Measurements from ENCODE around the gene FCGR3A. TPM values are rescaled to one million over a fixed set of nuclear protein-coding genes. Genes with fewer than 3 reads are reported as not detected.
"Not testable (repeated sequence)": the region's sequence is repeated elsewhere in the genome, so short reads cannot be mapped to it uniquely, and the experiment has no call there.

The FCGR3A gene
- total RNA-seq, 1 experiment from 2014 or later, result not detected

- in situ Hi-C loops (cut with HindIII; ENCODE audit: low pct_unique_long_range_greater_than_20kb, low sequenced_read_pairs), result not testable (repeated sequence)
- DNase-seq (ENCODE audit: low read depth, low spot score), result peak; percentile 90
Observed at GRCh38 chr1:161539731-161540569, 9.7 kb downstream of the FCGR3A start.

- DNase-seq (ENCODE audit: low read depth, low spot score); in situ Hi-C loops (cut with HindIII; ENCODE audit: low pct_unique_long_range_greater_than_20kb, low sequenced_read_pairs): not testable (repeated sequence)
Observed at GRCh38 chr1:161538925-161539479, 10.6 kb downstream of the FCGR3A start.

- in situ Hi-C loops (cut with HindIII; ENCODE audit: low pct_unique_long_range_greater_than_20kb, low sequenced_read_pairs), result not testable (repeated sequence)
Observed at GRCh38 chr1:161537068-161537669, 12.4 kb downstream of the FCGR3A start.

GRCh38 chr1:161532644-161533567 is 16.7 kb downstream of the FCGR3A start:
- DNase-seq (ENCODE audit: low read depth, low spot score), result peak; percentile 83
- in situ Hi-C loops (cut with HindIII; ENCODE audit: low pct_unique_long_range_greater_than_20kb, low sequenced_read_pairs), result not testable (repeated sequence)

More at GRCh38 chr1:161537068-161537669, 12.4 kb downstream of the FCGR3A start:
- not testable (repeated sequence) for DNase-seq (ENCODE audit: low read depth, low spot score)

GRCh38 chr1:161531986-161532643 is 17.5 kb downstream of the FCGR3A start:
- DNase-seq (ENCODE audit: low read depth, low spot score), result peak; percentile 61
- in situ Hi-C loops (cut with HindIII; ENCODE audit: low pct_unique_long_range_greater_than_20kb, low sequenced_read_pairs), result no loop called here

- in situ Hi-C loops (cut with HindIII; ENCODE audit: low pct_unique_long_range_greater_than_20kb, low sequenced_read_pairs), result not testable (repeated sequence)
- peak; percentile 96 for DNase-seq (ENCODE audit: low read depth, low spot score)
Observed at GRCh38 chr1:161530671-161531641, 18.7 kb downstream of the FCGR3A start.

- peak; percentile 74 for DNase-seq (ENCODE audit: low read depth, low spot score)
- in situ Hi-C loops (cut with HindIII; ENCODE audit: low pct_unique_long_range_greater_than_20kb, low sequenced_read_pairs), result not testable (repeated sequence)
Observed at GRCh38 chr1:161530158-161530557, 19.5 kb downstream of the FCGR3A start.

GRCh38 chr1:161529463-161530104 is 20.0 kb downstream of the FCGR3A start:
- DNase-seq (ENCODE audit: low read depth, low spot score), result peak; percentile 48
- in situ Hi-C loops (cut with HindIII; ENCODE audit: low pct_unique_long_range_greater_than_20kb, low sequenced_read_pairs), result not testable (repeated sequence)

GRCh38 chr1:161528550-161528949 is 21.1 kb downstream of the FCGR3A start:
- in situ Hi-C loops (cut with HindIII; ENCODE audit: low pct_unique_long_range_greater_than_20kb, low sequenced_read_pairs), result not testable (repeated sequence)

GRCh38 chr1:161525918-161526317 is 23.7 kb downstream of the FCGR3A start:
- DNase-seq (ENCODE audit: low read depth, low spot score); in situ Hi-C loops (cut with HindIII; ENCODE audit: low pct_unique_long_range_greater_than_20kb, low sequenced_read_pairs): not testable (repeated sequence)

More at GRCh38 chr1:161528550-161528949, 21.1 kb downstream of the FCGR3A start:
- not testable (repeated sequence) for DNase-seq (ENCODE audit: low read depth, low spot score)

- in situ Hi-C loops (cut with HindIII; ENCODE audit: low pct_unique_long_range_greater_than_20kb, low sequenced_read_pairs); DNase-seq (ENCODE audit: low read depth, low spot score): not testable (repeated sequence)
Observed at GRCh38 chr1:161525321-161525720, 24.3 kb downstream of the FCGR3A start.

- in situ Hi-C loops (cut with HindIII; ENCODE audit: low pct_unique_long_range_greater_than_20kb, low sequenced_read_pairs); DNase-seq (ENCODE audit: low read depth, low spot score): not testable (repeated sequence)
Observed at GRCh38 chr1:161524742-161525291, 24.8 kb downstream of the FCGR3A start.

- DNase-seq (ENCODE audit: low read depth, low spot score), result peak; percentile 76
- in situ Hi-C loops (cut with HindIII; ENCODE audit: low pct_unique_long_range_greater_than_20kb, low sequenced_read_pairs), result not testable (repeated sequence)
Observed at GRCh38 chr1:161523817-161524741, 25.5 kb downstream of the FCGR3A start, which contains the start of gene HSPA6. HSPA6 (plus strand) TSS chr1:161524540; CDS start chr1:161524659, 119 bp downstream.

Measured in SK-MEL-5 (cell line).